ENCODE measurements around the gene MSANTD1.

MSANTD1 gene

DNA sequence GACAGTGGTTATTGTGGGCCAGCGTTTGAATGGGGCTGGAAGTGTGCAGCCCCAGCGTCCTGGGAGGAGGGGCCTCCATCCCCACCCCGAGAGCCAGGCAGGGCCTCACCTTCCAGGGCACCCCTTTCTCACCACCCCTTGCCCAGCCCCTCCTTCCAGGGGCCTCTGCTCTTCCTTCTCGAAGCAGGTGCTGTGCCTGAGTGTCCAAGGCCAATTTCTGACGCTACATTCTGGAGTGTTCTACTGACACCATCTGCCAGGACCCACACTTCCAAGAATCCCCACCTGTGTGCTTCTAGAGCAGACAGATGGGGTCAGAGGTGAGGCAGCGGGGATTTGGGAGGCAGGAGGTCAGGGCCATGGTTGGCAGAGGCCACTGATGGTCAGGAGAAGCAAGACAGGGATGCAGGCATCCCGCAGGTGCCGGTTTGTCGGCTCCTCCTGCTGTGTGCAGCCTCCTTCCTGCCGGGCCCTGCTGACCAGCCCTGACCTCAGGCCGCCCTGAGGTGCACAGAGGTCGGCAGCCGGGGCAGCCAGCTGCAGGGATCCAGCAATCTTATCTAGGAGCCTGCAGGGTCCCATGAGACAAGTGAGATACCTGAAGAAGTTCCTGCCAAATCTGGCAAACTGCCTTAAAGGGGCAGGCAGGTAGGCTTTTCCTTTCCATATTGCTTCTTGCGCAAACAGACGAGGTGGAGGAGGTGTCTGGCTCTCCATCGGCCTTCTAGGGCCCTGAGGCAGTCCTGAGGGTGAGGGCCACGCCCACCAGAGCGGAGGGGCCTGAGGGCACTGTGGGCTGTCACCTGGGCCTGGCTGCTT is 18.8 kb downstream of the MSANTD1 start:
- DNase-seq: no peak

- DNase-seq: no peak
Measured at GRCh38 chr4:3268395-3269104, 19.6 kb downstream of the MSANTD1 start.

DNA sequence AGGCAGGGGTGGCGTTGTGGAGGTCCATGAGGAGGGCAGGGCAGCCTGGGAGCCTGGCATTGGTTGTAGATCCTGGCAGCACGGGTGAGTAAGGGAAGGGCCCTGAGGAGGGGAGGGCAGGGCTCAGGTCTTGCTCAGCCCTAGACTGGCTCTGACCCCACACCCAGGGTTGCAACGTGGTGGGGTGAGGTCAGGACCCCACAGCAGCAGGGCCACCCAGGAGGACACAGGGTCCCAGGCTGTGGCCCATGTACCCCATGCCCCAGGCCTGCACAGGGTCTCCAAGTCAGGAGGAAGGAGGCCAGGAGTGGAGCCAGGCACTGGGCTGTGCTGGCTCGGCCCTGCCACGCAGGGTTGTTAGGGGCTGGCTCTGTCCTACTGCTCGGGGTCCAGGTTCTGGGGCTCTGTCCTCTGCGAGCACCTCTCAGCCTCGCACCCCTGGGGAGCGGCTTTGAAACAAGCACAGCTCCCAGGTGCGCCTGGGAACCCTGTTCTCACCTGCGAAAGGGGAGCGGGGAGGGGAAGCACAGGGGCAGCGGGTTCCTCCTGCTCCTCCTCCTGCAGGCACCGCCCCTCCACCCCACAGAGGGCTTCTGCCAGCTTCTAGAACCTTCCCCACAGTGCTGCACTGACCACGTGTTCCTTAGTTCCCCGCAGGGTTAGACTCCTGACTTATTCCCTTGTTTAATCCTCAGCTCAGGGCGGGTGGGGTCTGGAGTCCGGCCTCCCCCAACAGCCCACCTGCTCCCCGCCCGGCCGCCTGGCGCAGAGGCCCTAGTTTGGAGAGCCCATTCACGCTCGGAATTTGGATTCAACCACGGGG is 20.4 kb downstream of the MSANTD1 start:
- no peak for DNase-seq

DNA sequence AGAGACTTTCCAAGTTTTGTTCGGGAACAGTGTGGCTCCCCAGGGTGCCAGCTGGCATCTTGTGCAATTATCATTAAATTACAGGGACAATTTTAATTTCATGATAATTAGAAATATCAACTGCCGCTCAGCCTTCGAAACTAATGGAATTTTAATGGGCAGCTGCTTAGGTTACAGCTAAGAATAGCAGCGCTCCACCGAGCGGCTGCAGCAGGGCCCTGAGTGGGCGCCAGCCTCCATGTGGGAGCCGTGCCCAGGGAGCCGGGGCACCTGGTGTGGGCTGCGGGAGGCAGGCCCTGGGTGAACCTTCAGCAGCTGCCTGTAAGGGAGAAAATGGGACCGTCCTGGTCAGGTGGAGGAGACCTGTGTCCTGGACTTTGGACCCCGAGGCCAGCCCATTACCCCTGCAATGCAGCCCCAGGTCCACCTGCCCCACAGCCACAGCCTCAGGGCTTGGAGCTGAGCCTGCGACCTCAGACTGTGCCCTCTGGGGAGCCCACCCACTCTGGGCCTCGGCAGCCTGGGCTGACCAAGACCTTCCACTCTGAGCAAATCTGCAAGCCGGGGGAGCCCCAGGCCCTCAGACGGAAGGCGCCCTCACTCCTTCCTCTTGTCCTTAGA is 21.1 kb downstream of the MSANTD1 start:
- no peak for DNase-seq

- no peak for DNase-seq
Measured at GRCh38 chr4:3271131-3271530, 22.2 kb downstream of the MSANTD1 start.

DNA sequence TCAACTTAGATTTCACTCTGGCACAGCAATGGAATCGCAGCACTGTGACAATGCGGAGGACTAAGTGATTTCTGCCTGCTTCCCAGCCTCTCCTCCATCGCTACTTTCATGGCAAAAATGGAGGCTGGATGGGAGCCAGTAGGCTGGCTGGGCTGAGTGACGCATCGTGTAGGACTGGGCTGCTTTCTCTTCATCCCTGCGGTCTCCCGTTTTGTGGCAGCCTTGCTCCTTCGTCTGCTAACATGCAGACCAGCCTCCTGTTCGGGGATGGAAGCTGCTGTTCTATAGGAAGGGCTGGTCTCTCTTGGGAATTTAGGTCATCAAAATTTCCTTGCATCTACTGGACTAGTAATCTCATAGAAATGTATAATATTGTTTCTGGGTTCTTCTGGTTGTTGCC is 28.0 kb downstream of the MSANTD1 start:
- no peak for DNase-seq

DNA sequence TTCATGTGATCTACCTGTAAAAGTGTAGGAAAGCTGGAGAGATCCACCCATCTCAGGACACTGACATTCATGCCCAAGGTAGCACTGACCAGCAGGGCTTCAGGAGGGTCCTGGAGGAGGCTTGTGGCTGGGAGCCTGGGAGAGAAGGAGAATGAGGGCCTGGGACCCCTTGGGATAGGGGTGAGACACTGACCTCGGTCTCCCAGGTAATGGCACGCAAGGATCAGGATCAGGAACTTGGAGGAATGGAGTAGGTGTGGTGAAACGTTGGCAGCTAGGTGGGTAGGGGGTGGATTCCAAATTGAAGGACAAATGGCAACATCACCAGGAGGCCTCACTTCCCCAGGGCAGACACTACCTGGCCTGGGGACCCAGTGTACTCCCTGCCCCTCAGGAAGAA is 31.5 kb downstream of the MSANTD1 start:
- no peak for DNase-seq

GRCh38 chr4:3283483-3283882 is 34.5 kb downstream of the MSANTD1 start:
- no peak for DNase-seq

- no peak for DNase-seq
Measured at GRCh38 chr4:3283916-3284315, 35.0 kb downstream of the MSANTD1 start.

- no peak for DNase-seq
Measured at GRCh38 chr4:3284734-3285557, 36.0 kb downstream of the MSANTD1 start.

DNA sequence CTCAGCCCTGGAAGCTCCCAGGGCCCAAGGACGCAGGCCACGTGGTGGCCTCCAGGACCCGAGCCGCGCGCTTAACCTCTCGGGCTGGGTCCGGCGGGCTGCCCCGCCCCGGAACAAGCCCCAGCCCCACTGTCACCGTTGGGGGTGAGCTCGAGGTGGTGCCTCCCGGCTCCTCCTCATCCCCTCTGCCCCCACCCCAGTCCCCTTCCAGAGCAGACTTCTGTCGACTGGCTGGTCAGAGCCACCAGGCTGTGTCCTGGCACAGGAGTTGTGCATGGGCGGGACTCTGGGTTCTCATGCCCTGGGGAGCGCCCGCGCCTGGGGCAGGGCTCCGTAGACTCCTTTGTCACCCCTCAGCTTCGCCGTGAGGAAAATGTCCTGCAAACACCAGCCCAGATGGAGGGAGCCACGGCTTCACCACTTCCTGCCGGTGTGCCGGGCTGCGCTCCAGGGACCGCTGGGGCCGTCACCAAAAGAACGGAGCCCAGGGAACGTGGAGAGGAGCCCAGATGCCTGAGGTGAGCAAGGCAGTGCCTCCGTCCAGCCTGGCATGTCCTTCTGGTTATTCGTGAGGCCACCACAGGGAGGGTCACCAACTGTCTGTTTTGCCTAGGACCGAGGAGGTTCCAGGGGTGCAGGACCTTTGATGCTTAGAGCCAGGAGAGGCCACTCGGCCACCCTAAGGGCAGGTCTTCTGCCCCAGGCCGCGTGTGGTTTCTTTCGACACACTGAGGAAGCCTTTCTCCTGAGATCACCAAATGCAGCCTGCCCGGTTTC is 36.8 kb downstream of the MSANTD1 start:
- no peak for DNase-seq

DNA sequence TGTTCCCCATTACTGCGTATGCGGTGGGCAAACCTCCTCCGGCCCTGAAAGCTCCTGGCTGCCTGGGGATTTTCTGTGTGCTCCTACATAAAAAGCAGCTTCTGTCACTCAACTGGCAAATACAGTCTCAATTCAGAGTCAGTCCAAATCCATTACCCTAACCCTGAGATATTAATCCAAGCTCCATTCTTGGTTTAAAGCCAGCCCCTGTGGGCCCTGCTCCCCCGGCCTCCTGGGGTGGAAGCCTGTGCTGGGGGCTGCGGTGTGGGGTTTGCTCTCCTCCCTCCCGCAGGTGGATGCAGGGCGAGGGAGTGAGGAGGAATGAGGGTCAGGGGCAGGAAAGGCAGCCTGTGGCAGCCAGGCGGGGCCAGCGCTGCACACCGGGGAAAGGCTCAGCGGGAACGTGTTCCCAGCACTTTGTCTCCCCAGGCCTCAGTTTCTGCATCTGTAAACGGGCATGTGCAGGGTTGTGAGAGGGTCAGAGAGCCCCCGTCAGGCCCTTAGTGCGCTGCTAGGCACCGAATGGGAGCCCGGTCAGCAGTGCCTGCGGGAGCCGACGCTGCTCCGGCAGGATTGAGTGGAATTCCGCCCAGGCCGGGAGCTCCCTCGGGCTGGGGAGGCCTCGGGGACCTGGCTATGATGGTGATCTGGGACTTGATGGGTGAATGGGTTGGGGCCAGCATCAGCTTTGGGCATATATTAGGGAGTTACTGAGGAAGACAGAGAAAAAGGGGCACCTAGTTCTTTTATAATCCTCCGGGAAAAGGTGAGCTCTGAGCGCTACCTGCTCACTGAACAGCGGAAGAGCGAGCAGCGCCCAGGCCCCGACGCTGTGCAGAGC is 37.6 kb downstream of the MSANTD1 start:
- DNase-seq: no peak

DNA sequence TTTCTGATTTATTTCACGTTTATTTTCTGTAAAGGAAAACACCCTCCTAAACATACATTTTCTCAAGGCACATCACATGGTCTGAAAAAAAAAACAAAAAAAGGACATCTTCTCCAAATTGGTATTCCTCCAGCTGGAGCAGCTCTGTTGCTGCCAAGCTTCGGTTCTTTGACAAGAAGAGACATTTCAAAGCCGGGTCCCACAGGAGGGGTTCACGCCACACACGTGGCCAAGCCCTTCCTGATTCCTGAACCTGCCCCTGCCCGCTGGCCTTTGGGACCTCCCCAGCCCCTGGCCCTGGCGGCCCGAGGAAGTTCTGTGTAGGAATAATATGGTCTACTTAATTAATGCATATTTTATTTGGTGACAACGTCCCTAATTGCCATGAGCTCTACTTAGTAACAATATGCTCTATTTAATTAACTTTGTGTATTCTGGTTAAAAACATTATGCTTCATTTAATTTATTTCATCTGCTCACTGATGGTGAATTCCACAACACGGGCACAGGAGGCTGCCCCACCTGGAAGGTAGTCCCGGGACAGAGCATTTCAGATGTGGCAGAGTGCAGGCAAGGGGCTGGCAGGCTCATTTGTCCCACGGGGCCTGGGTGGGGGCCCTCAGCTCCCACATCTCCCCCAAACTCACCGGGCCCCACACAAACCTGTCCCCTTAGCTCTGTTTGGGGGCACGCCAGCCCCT is 38.5 kb downstream of the MSANTD1 start:
- DNase-seq: no peak

- no peak for DNase-seq
Measured at GRCh38 chr4:3287972-3288570, 39.1 kb downstream of the MSANTD1 start.

- DNase-seq: no peak
Measured at GRCh38 chr4:3288571-3289094, 39.7 kb downstream of the MSANTD1 start.

GRCh38 chr4:3290476-3290875 is 41.5 kb downstream of the MSANTD1 start:
- DNase-seq: no peak

DNA sequence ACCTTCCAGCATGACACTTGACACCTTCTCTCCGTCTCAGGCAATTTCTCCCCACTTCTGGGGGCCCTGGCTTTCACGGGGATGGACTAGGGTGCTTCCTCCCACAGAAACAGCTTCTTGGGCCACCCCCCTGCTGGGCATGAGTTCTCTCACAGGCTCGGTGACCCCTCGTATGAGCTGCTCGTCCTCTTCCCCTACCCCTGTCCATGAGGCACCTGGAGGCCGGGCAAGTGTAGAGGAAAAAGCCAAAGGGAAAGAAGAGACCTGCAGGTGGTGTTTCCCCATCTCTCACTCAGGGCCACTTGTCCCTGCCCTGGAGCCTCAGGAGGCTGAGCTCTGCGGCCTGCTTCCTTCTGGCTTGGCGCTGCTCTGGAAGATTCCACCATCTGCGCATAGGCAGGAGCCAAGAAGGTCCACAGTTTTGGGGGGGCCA is 41.9 kb downstream of the MSANTD1 start:
- no peak for DNase-seq

DNA sequence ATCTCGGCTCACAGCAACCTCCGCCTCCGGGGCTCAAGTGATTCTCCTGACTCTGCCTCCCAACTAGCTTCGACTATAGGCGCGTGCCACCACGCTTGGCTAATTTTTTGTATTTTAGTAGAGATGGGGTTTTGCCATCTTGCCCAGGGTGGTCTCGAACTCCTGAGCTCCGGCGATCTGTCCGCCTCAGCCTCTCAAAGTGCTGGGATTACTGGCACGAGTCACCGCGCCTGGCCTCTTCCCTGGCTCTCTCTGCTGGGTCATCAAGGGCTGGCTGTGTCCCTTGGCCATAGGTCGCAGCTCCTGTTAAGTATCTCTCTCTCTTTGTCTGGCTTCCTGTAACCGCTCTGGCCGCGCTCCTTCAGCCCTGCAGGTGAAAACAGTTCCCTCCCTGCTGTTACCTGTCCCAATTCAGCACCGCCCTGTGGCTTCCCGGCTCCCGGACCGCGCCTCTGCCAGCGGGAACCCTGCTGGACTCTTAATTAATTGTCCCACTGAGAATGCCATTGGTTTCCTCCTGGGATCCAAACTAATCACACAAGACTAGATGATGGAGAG is 42.5 kb downstream of the MSANTD1 start:
- DNase-seq: no peak

Measured in NCI-H2227 treated with DMSO at 0.1 percent for 48 hours (cell line).